ENCODE data around the gene RNF20. TPM values are rescaled to one million over a fixed set of nuclear protein-coding genes. Genes with fewer than 3 reads are reported as not detected.
A peak's percentile ranks its signal among the peaks of the same experiment; 100 is the strongest.

Gene RNF20
- total RNA-seq, 1 donor from 2014 or later: 42.8 TPM

- no peak overlapping the region for H3K27ac ChIP-seq (ENCODE audit: low read depth, low read length)
- DNase-seq (ENCODE audit: low read depth) (no peak), FAIRE-seq (no peak)
- peak overlapping the region; percentile 96 for H2AFZ ChIP-seq (ENCODE audit: low read depth, low read length)
- Mint-ChIP-seq H3K27me3 (ENCODE audit: low read depth, unreplicated experiment) (no peaks in the 10 kb centered on the region), H3K9me3 (ENCODE audit: unreplicated experiment) (no peaks in the 10 kb centered on the region), H3K27ac (ENCODE audit: unreplicated experiment) (no peak overlapping the region), H3K4me1 (ENCODE audit: low read depth, unreplicated experiment) (peaks cover 2% of the 10 kb centered on the region), H3K4me3 (ENCODE audit: unreplicated experiment) (peak overlapping the region; percentile 95), H3K36me3 (ENCODE audit: low read depth, unreplicated experiment) (no peaks in the 10 kb centered on the region)
- H3K27me3 ChIP-seq (ENCODE audit: insufficient read depth, low read length): no peaks in the 10 kb centered on the region
- peak overlapping the region; percentile 99 for H3K4me2 ChIP-seq (ENCODE audit: low read length)
- H4K20me1 ChIP-seq (ENCODE audit: insufficient read depth, low read length): no peaks in the 10 kb centered on the region
- peak overlapping the region; percentile 75 for H3K4me3 ChIP-seq (ENCODE audit: insufficient read depth, low read depth, low read length)
- no peaks in the 10 kb centered on the region for H3K36me3 ChIP-seq (ENCODE audit: insufficient read depth, low read length)
- peak overlapping the region; percentile 74 for H3K9ac ChIP-seq (ENCODE audit: low read length)
- H3K79me2 ChIP-seq (ENCODE audit: insufficient read depth, low read length): no peaks in the 10 kb centered on the region
- TF ChIP-seq CTCF (IDR thresholded peaks at IDR 0.05; ENCODE audit: insufficient read depth, low read depth, low read length) (no peak), EZH2 (IDR thresholded peaks at IDR 0.05; ENCODE audit: insufficient read depth, low read length) (no peak)
- H3K4me1 ChIP-seq (ENCODE audit: insufficient read depth, low read length): no peaks in the 10 kb centered on the region
- H3K9me3 ChIP-seq (ENCODE audit: insufficient read depth, low read depth, low read length): no peaks in the 10 kb centered on the region
These were observed 46.2 kb upstream of the RNF20 start for GRCh38 chr9:101487443-101487840.

- Histone ChIP-seq H3K4me3 (ENCODE audit: insufficient read depth, low read depth, low read length) (no peak overlapping the region), H3K36me3 (ENCODE audit: insufficient read depth, low read length) (no peaks in the 10 kb centered on the region), H3K9me3 (ENCODE audit: insufficient read depth, low read depth, low read length) (no peaks in the 10 kb centered on the region), H3K27ac (ENCODE audit: low read depth, low read length) (no peak overlapping the region), H3K9ac (ENCODE audit: low read length) (no peak overlapping the region), H3K4me1 (ENCODE audit: insufficient read depth, low read length) (no peaks in the 10 kb centered on the region), H4K20me1 (ENCODE audit: insufficient read depth, low read length) (no peaks in the 10 kb centered on the region), H3K27me3 (ENCODE audit: insufficient read depth, low read length) (no peaks in the 10 kb centered on the region), H3K79me2 (ENCODE audit: insufficient read depth, low read length) (no peaks in the 10 kb centered on the region), H3K4me2 (ENCODE audit: low read length) (peak overlapping the region; percentile 44), H2AFZ (ENCODE audit: low read depth, low read length) (no peak overlapping the region)
- H3K27me3 Mint-ChIP-seq (ENCODE audit: low read depth, unreplicated experiment): no peaks in the 10 kb centered on the region
- H3K9me3 Mint-ChIP-seq (ENCODE audit: unreplicated experiment): no peaks in the 10 kb centered on the region
- FAIRE-seq: peak; percentile 70
- peaks cover 5% of the 10 kb centered on the region for H3K4me1 Mint-ChIP-seq (ENCODE audit: low read depth, unreplicated experiment)
- peak; percentile 9 for DNase-seq (ENCODE audit: low read depth)
- peak overlapping the region; percentile 36 for H3K27ac Mint-ChIP-seq (ENCODE audit: unreplicated experiment)
- no peak for TF ChIP-seq EZH2 (IDR thresholded peaks at IDR 0.05; ENCODE audit: insufficient read depth, low read length)
- TF ChIP-seq CTCF (IDR thresholded peaks at IDR 0.05; ENCODE audit: insufficient read depth, low read depth, low read length): no peak
- H3K4me3 Mint-ChIP-seq (ENCODE audit: unreplicated experiment): no peak overlapping the region
- H3K36me3 Mint-ChIP-seq (ENCODE audit: low read depth, unreplicated experiment): no peaks in the 10 kb centered on the region
These were observed 37.8 kb upstream of the RNF20 start for GRCh38 chr9:101495810-101496209.

- Histone ChIP-seq H3K36me3 (ENCODE audit: insufficient read depth, low read length) (no peaks in the 10 kb centered on the region), H2AFZ (ENCODE audit: low read depth, low read length) (no peak overlapping the region), H3K9ac (ENCODE audit: low read length) (no peak overlapping the region), H3K4me1 (ENCODE audit: insufficient read depth, low read length) (no peaks in the 10 kb centered on the region), H3K79me2 (ENCODE audit: insufficient read depth, low read length) (no peaks in the 10 kb centered on the region), H3K27me3 (ENCODE audit: insufficient read depth, low read length) (no peaks in the 10 kb centered on the region), H3K9me3 (ENCODE audit: insufficient read depth, low read depth, low read length) (no peaks in the 10 kb centered on the region), H4K20me1 (ENCODE audit: insufficient read depth, low read length) (no peaks in the 10 kb centered on the region), H3K4me2 (ENCODE audit: low read length) (no peak overlapping the region), H3K4me3 (ENCODE audit: insufficient read depth, low read depth, low read length) (no peak overlapping the region), H3K27ac (ENCODE audit: low read depth, low read length) (no peak overlapping the region)
- FAIRE-seq (no peak), DNase-seq (ENCODE audit: low read depth) (no peak)
- Mint-ChIP-seq H3K4me1 (ENCODE audit: low read depth, unreplicated experiment) (peaks cover 5% of the 10 kb centered on the region), H3K4me3 (ENCODE audit: unreplicated experiment) (no peak overlapping the region), H3K9me3 (ENCODE audit: unreplicated experiment) (no peaks in the 10 kb centered on the region), H3K27me3 (ENCODE audit: low read depth, unreplicated experiment) (peaks cover 1% of the 10 kb centered on the region), H3K36me3 (ENCODE audit: low read depth, unreplicated experiment) (no peaks in the 10 kb centered on the region), H3K27ac (ENCODE audit: unreplicated experiment) (no peak overlapping the region)
- TF ChIP-seq EZH2 (IDR thresholded peaks at IDR 0.05; ENCODE audit: insufficient read depth, low read length) (no peak), CTCF (IDR thresholded peaks at IDR 0.05; ENCODE audit: insufficient read depth, low read depth, low read length) (no peak)
These were observed 35.3 kb upstream of the RNF20 start for GRCh38 chr9:101498323-101498722.

All from astrocyte (in vitro differentiated cells and primary cell).